ENCODE data around the gene MTCL1. TPM values are rescaled to one million over a fixed set of nuclear protein-coding genes. Genes with fewer than 3 reads are reported as not detected.

Gene MTCL1
- total and polyA plus RNA-seq, 10 of the 15 experiments (the other 5 are each of a cell fraction or from before 2014, with no cell fraction given): 0.03 to 0.36 (median 0.13) TPM; not detected in 4

GRCh38 chr18:8828300-8828699, 122.9 kb downstream of the MTCL1 start:
- ChIA-PET CTCF (no interaction called here), RAD21 (ENCODE audit: unreplicated experiment) (no interaction called here), POLR2A (no interaction called here), SMC1A (ENCODE audit: uncharacterized antibody, unreplicated experiment) (no interaction called here)
- ATAC-seq (no peak), FAIRE-seq (no peak), DNase-seq (ENCODE audit: low read depth, low spot score) (no peak)
- no peaks in the 10 kb centered on the region for H3K36me3 ChIP-seq (ENCODE audit: control insufficient read depth in 2 of 2, insufficient read depth in 2 of 2, low read length in 1 of 2)
- BruUV-seq (replicated peaks): no TSS peak
- no peaks in the 10 kb centered on the region for H3K4me1 ChIP-seq (ENCODE audit: control insufficient read depth, insufficient read depth, low read length)
- no peaks in the 10 kb centered on the region for H4K20me1 ChIP-seq (ENCODE audit: control insufficient read depth, insufficient read depth)
- H3K9ac ChIP-seq (ENCODE audit: control insufficient read depth, insufficient read depth, low read length): no peak overlapping the region
- H3K27me3 ChIP-seq (replicated peaks in 1 of 2; ENCODE audit: control insufficient read depth in 2 of 2, insufficient read depth in 2 of 2, low read length in 1 of 2): peaks cover 0 to 3% of the 10 kb centered on the region in 2 experiments; a peak in 3 of 4 replicates
- no peaks in the 10 kb centered on the region for H3K9me3 ChIP-seq (replicated peaks; ENCODE audit: control insufficient read depth, insufficient read depth, low read length)
- intact Hi-C loops (cut with micrococcal nuclease; ENCODE audit: unreplicated experiment) (no loop called here), in situ Hi-C loops (cut with MboI) (loop anchor here (25.0 kb wide), 2 partner anchors 134 to 1484 kb away; no protein-coding TSS in a partner anchor)
- H3K4me2 ChIP-seq (ENCODE audit: control insufficient read depth, insufficient read depth): no peak overlapping the region
- no peak overlapping the region for H2AFZ ChIP-seq (ENCODE audit: control insufficient read depth, low read depth, low read length)
- WGBS (ENCODE audit: insufficient coverage, insufficient replicate concordance, low lambda C conversion rate, missing lambda C conversion rate): 75% methylated on average over 7 of the region's 7 CpGs
- TF ChIP-seq ZNF384 (IDR thresholded peaks at IDR 0.05; ENCODE audit: borderline replicate concordance, low read depth, low read length): no peak
- H3K79me2 ChIP-seq (ENCODE audit: control insufficient read depth, insufficient read depth, low read length): no peaks in the 10 kb centered on the region
- no peak overlapping the region for H3K27ac ChIP-seq (ENCODE audit: control insufficient read depth, insufficient read depth)
- H3K4me3 ChIP-seq: no peak overlapping the region

GRCh38 chr18:8828798-8829197, 123.4 kb downstream of the MTCL1 start:
- ChIA-PET POLR2A (no interaction called here), SMC1A (ENCODE audit: uncharacterized antibody, unreplicated experiment) (no interaction called here), CTCF (no interaction called here), RAD21 (ENCODE audit: unreplicated experiment) (no interaction called here)
- no peak for ATAC-seq
- no peak for FAIRE-seq
- DNase-seq (ENCODE audit: low read depth, low spot score): no peak
- H3K9me3 ChIP-seq (replicated peaks; ENCODE audit: control insufficient read depth, insufficient read depth, low read length): no peaks in the 10 kb centered on the region
- 33% methylated on average over 10 of the region's 10 CpGs for WGBS (ENCODE audit: insufficient coverage, insufficient replicate concordance, low lambda C conversion rate, missing lambda C conversion rate)
- intact Hi-C loops (cut with micrococcal nuclease; ENCODE audit: unreplicated experiment) (no loop called here), in situ Hi-C loops (cut with MboI) (loop anchor here (25.0 kb wide), 2 partner anchors 134 to 1484 kb away; no protein-coding TSS in a partner anchor)
- no peaks in the 10 kb centered on the region for H4K20me1 ChIP-seq (ENCODE audit: control insufficient read depth, insufficient read depth)
- H3K27ac ChIP-seq (ENCODE audit: control insufficient read depth, insufficient read depth): no peak overlapping the region
- H3K9ac ChIP-seq (ENCODE audit: control insufficient read depth, insufficient read depth, low read length): no peak overlapping the region
- TF ChIP-seq E2F8 (IDR thresholded peaks at IDR 0.05; ENCODE audit: low read depth, partially characterized antibody): no peak
- TF ChIP-seq RUNX3 (IDR thresholded peaks at IDR 0.05; ENCODE audit: low read length): no peak
- H3K27me3 ChIP-seq (replicated peaks in 1 of 2; ENCODE audit: control insufficient read depth in 2 of 2, insufficient read depth in 2 of 2, low read length in 1 of 2): peaks cover 0 to 3% of the 10 kb centered on the region in 2 experiments; a peak in 3 of 4 replicates
- H3K36me3 ChIP-seq (ENCODE audit: control insufficient read depth in 2 of 2, insufficient read depth in 2 of 2, low read length in 1 of 2): no peaks in the 10 kb centered on the region
- no TSS peak for BruUV-seq (replicated peaks)
- no peak overlapping the region for H2AFZ ChIP-seq (ENCODE audit: control insufficient read depth, low read depth, low read length)
- H3K4me1 ChIP-seq (ENCODE audit: control insufficient read depth, insufficient read depth, low read length): no peaks in the 10 kb centered on the region
- H3K4me2 ChIP-seq (ENCODE audit: control insufficient read depth, insufficient read depth): no peak overlapping the region
- H3K79me2 ChIP-seq (ENCODE audit: control insufficient read depth, insufficient read depth, low read length): no peaks in the 10 kb centered on the region
- H3K4me3 ChIP-seq: no peak overlapping the region

Data from GM12878 (cell line).